SK-N-SH treated with all-trans-retinoic acid at 6 μM for 48 hours (cell line): ENCODE results near the gene OR6C68.

ENCODE experiments used
- ATAC-seq: fragments of 200-7000 bp; cut with Tn5 transposase; 3 replicates; pipeline ENCODE4 v1.9.1; 2020; ENCODE audit warnings: mild to moderate bottlenecking, moderate library complexity
- ARNTL ChIP-seq: fragments of 450-650 bp; formaldehyde crosslinking; IDR thresholded peaks from 2 replicates; pipeline ENCODE4 v1.5.0; 2020; ENCODE audit warnings: low read depth, mild to moderate bottlenecking, moderate library complexity, borderline replicate concordance
- BACH2 ChIP-seq: fragments of 250-450 bp; sonication (Bioruptor Pico); IDR thresholded peaks from 2 replicates; pipeline ENCODE4 v1.9.0; 2021; ENCODE audit warnings: mild to moderate bottlenecking, borderline replicate concordance
- CSDC2 ChIP-seq: fragments of 250-450 bp; sonication (Bioruptor Pico); IDR thresholded peaks from 2 replicates; pipeline ENCODE4 v1.5.0; 2020; ENCODE audit warnings: mild to moderate bottlenecking, moderate library complexity
- ESRRG ChIP-seq: fragments of 250-450 bp; sonication (Bioruptor Pico); IDR thresholded peaks from 2 replicates; pipeline ENCODE4 v1.6.1; 2021; ENCODE audit warnings: mild to moderate bottlenecking
- GLIS3 ChIP-seq: fragments of 250-450 bp; sonication (Bioruptor Pico); IDR thresholded peaks from 2 replicates; pipeline ENCODE4 v1.5.0; 2020; ENCODE audit warnings: mild to moderate bottlenecking, moderate library complexity
- ISL1 ChIP-seq: fragments of 250-450 bp; sonication (Bioruptor Pico); IDR thresholded peaks from 2 replicates; pipeline ENCODE4 v2.1.2; 2022; ENCODE audit warnings: mild to moderate bottlenecking, moderate library complexity
- OSR1 ChIP-seq: fragments of 250-450 bp; sonication (Bioruptor Pico); IDR thresholded peaks from 2 replicates; pipeline ENCODE4 v1.8.0; 2022; ENCODE audit warnings: moderate library complexity, mild to moderate bottlenecking, inconsistent platforms
- PPARA ChIP-seq: fragments of 250-450 bp; sonication (Bioruptor Pico); IDR thresholded peaks from 2 replicates; pipeline ENCODE4 v1.5.0; 2020; ENCODE audit warnings: mild to moderate bottlenecking, borderline replicate concordance
- SNAI2 ChIP-seq: fragments of 250-450 bp; sonication (Bioruptor Pico); IDR thresholded peaks from 2 replicates; pipeline ENCODE4 v1.5.0; 2020; ENCODE audit warnings: mild to moderate bottlenecking, moderate library complexity
- TCF4 ChIP-seq: fragments of 250-450 bp; sonication (Bioruptor Pico); IDR thresholded peaks from 2 replicates; pipeline ENCODE4 v1.8.0; 2021; ENCODE audit warnings: mild to moderate bottlenecking, moderate library complexity, borderline replicate concordance
- TOX ChIP-seq: fragments of 250-450 bp; sonication (Bioruptor Pico); IDR thresholded peaks from 2 replicates; pipeline ENCODE4 v1.8.0; 2021; ENCODE audit warnings: mild to moderate bottlenecking, moderate library complexity, borderline replicate concordance
- ZC3H10 ChIP-seq: fragments of 250-450 bp; sonication (Bioruptor Pico); IDR thresholded peaks from 2 replicates; pipeline ENCODE4 v1.5.1; 2021; ENCODE audit warnings: mild to moderate bottlenecking, moderate library complexity
- ZFP3 ChIP-seq: fragments of 250-450 bp; sonication (Bioruptor Pico); IDR thresholded peaks from 2 replicates; pipeline ENCODE4 v1.5.0; 2020; ENCODE audit warnings: mild to moderate bottlenecking, moderate library complexity
- ZFP30 ChIP-seq: fragments of 450-650 bp; formaldehyde crosslinking; IDR thresholded peaks from 2 replicates; pipeline ENCODE4 v1.5.0; 2022; ENCODE audit warnings: mild to moderate bottlenecking, moderate library complexity
- ZNF565 ChIP-seq: fragments of 450-650 bp; formaldehyde crosslinking; conservative IDR thresholded peaks from 2 replicates; pipeline ENCODE4 v1.5.0; 2020; ENCODE audit warnings: low read depth, mild to moderate bottlenecking, moderate library complexity
- ZNF8 ChIP-seq: fragments of 450-650 bp; formaldehyde crosslinking; IDR thresholded peaks from 2 replicates; pipeline ENCODE4 v1.5.0; 2020; ENCODE audit warnings: mild to moderate bottlenecking, moderate library complexity
- TF ChIP-seq, protein P1 (sequence below): fragments of 250-450 bp; sonication (Bioruptor Pico); IDR thresholded peaks from 2 replicates; pipeline ENCODE4 v1.5.1; 2020; ENCODE audit warnings: low read depth, mild to moderate bottlenecking, moderate library complexity
- TF ChIP-seq, protein P2 (sequence below): fragments of 250-450 bp; sonication (Bioruptor Pico); IDR thresholded peaks from 2 replicates; pipeline ENCODE4 v1.8.0; 2020; ENCODE audit warnings: mild to moderate bottlenecking, moderate library complexity, borderline replicate concordance
- TF ChIP-seq, protein P3 (sequence below): fragments of 250-450 bp; sonication (Bioruptor Pico); IDR thresholded peaks from 2 replicates; pipeline ENCODE4 v1.5.1; 2021; ENCODE audit warnings: mild to moderate bottlenecking, moderate library complexity

Gene OR6C68

DNA sequence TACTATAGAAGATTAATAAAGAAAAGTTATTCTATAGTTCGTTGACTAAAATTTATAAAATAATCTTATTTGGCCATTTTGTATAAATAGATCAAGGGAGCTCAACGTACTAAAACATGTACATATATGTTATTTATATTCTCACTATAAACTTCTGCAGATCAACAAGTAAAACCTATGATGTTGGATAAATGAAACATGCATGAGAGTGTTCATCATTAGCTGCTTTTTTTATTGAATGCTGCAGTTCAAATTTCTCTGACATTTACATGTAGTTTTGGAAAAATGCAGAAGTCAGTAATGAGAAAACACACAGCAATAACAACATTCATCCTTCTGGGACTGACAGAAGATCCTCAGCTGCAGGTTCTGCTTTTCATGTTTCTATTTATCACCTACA, at the start of gene OR6C68:
Gene OR6C68 (plus strand): TSS at position 301 of the 400 bp plus-strand sequence. CDS start 0 bp downstream, at position 301.
- ATAC-seq, result no peak
- TF ChIP-seq OSR1 (CRISPR knock-in tag) (no peak), ESRRG (CRISPR knock-in tag) (no peak), PPARA (CRISPR knock-in tag) (no peak), ZFP3 (no peak), CSDC2 (CRISPR knock-in tag) (no peak), GLIS3 (CRISPR knock-in tag) (no peak), SNAI2 (CRISPR knock-in tag) (no peak), BACH2 (CRISPR knock-in tag) (no peak)
- TF ChIP-seq, protein P1, sequence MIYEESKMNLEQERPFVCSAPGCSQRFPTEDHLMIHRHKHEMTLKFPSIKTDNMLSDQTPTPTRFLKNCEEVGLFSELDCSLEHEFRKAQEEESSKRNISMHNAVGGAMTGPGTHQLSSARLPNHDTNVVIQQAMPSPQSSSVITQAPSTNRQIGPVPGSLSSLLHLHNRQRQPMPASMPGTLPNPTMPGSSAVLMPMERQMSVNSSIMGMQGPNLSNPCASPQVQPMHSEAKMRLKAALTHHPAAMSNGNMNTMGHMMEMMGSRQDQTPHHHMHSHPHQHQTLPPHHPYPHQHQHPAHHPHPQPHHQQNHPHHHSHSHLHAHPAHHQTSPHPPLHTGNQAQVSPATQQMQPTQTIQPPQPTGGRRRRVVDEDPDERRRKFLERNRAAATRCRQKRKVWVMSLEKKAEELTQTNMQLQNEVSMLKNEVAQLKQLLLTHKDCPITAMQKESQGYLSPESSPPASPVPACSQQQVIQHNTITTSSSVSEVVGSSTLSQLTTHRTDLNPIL, result no peak
- TF ChIP-seq, protein P2, sequence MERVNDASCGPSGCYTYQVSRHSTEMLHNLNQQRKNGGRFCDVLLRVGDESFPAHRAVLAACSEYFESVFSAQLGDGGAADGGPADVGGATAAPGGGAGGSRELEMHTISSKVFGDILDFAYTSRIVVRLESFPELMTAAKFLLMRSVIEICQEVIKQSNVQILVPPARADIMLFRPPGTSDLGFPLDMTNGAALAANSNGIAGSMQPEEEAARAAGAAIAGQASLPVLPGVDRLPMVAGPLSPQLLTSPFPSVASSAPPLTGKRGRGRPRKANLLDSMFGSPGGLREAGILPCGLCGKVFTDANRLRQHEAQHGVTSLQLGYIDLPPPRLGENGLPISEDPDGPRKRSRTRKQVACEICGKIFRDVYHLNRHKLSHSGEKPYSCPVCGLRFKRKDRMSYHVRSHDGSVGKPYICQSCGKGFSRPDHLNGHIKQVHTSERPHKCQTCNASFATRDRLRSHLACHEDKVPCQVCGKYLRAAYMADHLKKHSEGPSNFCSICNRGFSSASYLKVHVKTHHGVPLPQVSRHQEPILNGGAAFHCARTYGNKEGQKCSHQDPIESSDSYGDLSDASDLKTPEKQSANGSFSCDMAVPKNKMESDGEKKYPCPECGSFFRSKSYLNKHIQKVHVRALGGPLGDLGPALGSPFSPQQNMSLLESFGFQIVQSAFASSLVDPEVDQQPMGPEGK (CRISPR knock-in tag), result no peak

DNA sequence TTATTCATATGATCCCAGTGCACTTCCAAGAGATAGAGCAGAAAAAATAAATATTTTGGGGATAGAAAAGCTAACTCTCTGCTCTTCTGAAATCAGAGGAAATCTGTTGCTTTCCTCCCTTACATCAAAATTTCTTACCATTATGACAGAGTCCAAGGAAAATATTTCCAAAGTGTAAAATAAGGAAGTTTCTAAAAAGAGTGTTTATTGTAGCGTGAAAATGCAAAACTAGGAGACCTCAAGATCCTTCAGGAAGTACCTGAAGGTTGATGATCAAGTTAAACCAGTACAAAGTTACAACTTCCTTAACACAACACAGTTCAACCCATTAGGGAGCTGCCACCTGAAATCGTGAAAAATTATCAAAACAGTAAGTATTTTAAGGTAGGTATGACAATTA, 48.4 kb upstream of the OR6C68 start, which contains the start of gene OR6C2:
Gene OR6C2 (plus strand): TSS at position 301 of the 400 bp plus-strand sequence. CDS start 8,138 bp downstream, outside the sequence.
- ATAC-seq, result no peak
- TF ChIP-seq SNAI2 (CRISPR knock-in tag), result no peak

DNA sequence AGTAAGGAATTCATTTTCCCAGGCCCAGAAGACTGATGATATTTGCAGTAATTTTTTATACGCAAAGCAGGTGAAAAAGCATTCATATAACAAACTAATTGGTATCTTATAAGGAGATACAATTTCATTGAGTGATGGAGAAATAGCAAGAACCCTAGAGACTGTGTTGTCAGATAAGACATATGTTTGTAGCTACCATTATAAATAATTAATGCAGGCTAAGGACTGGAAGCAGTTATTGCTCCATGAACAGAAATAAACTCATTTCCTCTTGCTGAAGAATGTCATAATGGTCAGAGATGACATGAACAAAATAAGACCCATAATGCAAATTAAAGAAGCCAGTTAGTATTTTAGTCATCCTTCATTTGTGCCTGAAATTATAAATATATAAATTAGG, 46.8 kb upstream of the OR6C68 start:
- no peak for ATAC-seq
- no peak for TF ChIP-seq GLIS3 (CRISPR knock-in tag)
- no peak for TF ChIP-seq SNAI2 (CRISPR knock-in tag)
- no peak for TF ChIP-seq OSR1 (CRISPR knock-in tag)
- TF ChIP-seq PPARA (CRISPR knock-in tag), result no peak
- TF ChIP-seq, protein P2 (CRISPR knock-in tag), result no peak
- TF ChIP-seq ZFP30, result no peak
- no peak for TF ChIP-seq ARNTL (CRISPR knock-in tag)
- TF ChIP-seq, protein P3, sequence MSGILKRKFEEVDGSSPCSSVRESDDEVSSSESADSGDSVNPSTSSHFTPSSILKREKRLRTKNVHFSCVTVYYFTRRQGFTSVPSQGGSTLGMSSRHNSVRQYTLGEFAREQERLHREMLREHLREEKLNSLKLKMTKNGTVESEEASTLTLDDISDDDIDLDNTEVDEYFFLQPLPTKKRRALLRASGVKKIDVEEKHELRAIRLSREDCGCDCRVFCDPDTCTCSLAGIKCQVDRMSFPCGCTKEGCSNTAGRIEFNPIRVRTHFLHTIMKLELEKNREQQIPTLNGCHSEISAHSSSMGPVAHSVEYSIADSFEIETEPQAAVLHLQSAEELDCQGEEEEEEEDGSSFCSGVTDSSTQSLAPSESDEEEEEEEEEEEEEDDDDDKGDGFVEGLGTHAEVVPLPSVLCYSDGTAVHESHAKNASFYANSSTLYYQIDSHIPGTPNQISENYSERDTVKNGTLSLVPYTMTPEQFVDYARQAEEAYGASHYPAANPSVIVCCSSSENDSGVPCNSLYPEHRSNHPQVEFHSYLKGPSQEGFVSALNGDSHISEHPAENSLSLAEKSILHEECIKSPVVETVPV (CRISPR knock-in tag), result no peak
- TF ChIP-seq ESRRG (CRISPR knock-in tag), result no peak
- TF ChIP-seq TOX (CRISPR knock-in tag), result no peak
- no peak for TF ChIP-seq TCF4 (CRISPR knock-in tag)

DNA sequence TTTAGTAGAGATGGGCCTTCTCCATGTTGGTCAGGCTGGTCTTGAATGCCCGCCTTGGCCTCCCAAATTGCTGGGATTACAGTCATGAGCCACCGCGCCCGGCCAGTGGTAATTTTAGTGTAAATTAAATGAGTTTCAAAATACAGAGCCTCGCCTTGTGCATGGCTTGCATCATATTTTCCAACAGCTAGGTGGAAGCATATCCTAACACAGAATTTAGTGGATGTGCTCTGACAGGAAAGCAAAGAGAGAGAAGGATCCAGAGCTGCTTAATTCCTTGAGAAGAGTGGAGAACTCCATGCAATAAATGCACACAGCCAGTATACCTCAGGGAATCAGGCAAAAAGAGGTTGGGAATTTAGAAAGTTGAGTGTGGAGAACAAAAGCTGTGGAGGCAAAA, 45.9 kb upstream of the OR6C68 start:
- TF ChIP-seq TCF4 (CRISPR knock-in tag), result no peak
- no peak for TF ChIP-seq ZFP3
- TF ChIP-seq BACH2 (CRISPR knock-in tag), result no peak
- TF ChIP-seq, protein P2 (CRISPR knock-in tag), result no peak
- no peak for TF ChIP-seq ZNF565 (CRISPR knock-in tag)
- no peak for TF ChIP-seq ARNTL (CRISPR knock-in tag)
- no peak for TF ChIP-seq ZNF8
- TF ChIP-seq ZC3H10 (CRISPR knock-in tag), result no peak
- no peak for TF ChIP-seq ISL1
- ATAC-seq, result no peak
